PFSK-1 (cell line): Measurements from ENCODE around the gene TGM1.

ENCODE experiments used
- POLR2AphosphoS5 ChIP-seq: IDR thresholded peaks from 2 replicates; pipeline ENCODE4 v1.6.1; 2012; ENCODE audit warnings: low read depth, mild to moderate bottlenecking, control low read depth, low read length, moderate library complexity
- TF ChIP-seq, protein P1 (sequence below), 2 experiments: IDR thresholded peaks; 2 replicates each; pipeline versions ENCODE4 v1.6.1 to v1.8.0; 2011 to 2012; ENCODE audit warnings: low read depth in 2 of 2, low read length in 2 of 2, control low read depth in 1 of 2, inconsistent platforms in 1 of 2, mild to moderate bottlenecking in 1 of 2, moderate library complexity in 1 of 2; ENCODE audit not compliant: insufficient read depth in 1 of 2

DNA sequence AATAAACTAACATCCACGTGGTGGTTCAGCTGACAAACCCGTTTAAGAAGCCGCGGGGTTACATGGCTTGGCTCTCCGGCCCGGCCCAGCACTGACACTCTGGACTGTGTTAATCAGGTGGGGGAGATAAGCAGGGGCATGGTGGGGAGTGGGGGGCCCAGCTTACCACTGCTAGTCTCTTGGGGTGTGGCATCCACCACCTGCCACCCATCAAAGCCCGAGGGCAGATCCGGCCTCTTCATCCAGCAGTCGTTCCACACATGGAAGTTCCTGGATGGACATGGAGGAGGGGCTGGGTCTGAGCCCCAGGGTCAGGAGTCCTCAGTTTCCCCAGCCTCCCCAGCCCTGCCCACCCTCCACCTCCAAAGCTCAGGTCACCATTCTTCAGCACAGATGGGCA lies 4.9 kb downstream of the TGM1 start:
- TF ChIP-seq POLR2AphosphoS5, result no peak
- TF ChIP-seq, protein P1, sequence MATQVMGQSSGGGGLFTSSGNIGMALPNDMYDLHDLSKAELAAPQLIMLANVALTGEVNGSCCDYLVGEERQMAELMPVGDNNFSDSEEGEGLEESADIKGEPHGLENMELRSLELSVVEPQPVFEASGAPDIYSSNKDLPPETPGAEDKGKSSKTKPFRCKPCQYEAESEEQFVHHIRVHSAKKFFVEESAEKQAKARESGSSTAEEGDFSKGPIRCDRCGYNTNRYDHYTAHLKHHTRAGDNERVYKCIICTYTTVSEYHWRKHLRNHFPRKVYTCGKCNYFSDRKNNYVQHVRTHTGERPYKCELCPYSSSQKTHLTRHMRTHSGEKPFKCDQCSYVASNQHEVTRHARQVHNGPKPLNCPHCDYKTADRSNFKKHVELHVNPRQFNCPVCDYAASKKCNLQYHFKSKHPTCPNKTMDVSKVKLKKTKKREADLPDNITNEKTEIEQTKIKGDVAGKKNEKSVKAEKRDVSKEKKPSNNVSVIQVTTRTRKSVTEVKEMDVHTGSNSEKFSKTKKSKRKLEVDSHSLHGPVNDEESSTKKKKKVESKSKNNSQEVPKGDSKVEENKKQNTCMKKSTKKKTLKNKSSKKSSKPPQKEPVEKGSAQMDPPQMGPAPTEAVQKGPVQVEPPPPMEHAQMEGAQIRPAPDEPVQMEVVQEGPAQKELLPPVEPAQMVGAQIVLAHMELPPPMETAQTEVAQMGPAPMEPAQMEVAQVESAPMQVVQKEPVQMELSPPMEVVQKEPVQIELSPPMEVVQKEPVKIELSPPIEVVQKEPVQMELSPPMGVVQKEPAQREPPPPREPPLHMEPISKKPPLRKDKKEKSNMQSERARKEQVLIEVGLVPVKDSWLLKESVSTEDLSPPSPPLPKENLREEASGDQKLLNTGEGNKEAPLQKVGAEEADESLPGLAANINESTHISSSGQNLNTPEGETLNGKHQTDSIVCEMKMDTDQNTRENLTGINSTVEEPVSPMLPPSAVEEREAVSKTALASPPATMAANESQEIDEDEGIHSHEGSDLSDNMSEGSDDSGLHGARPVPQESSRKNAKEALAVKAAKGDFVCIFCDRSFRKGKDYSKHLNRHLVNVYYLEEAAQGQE (IDR thresholded peaks at IDR 0.05; ENCODE audit: insufficient read depth in 1 of 2, low read depth in 2 of 2, low read length in 2 of 2), result no peak
